H9 (cell line): Measurements from ENCODE around the gene RSPH4A. TPM values are rescaled to one million over a fixed set of nuclear protein-coding genes. Genes with fewer than 3 reads are reported as not detected.

Experiments used
- DNase-seq: peaks from one replicate; pipeline ENCODE4 v3.0.0-alpha.2; 2017
- H2AFZ ChIP-seq: one replicate; pipeline ENCODE4 v1.6.1; 2013; ENCODE audit warnings: mild to moderate bottlenecking, low read length, control low read depth, moderate library complexity
- H2AK5ac ChIP-seq: 2 replicates; pipeline ENCODE4 v1.6.1; 2013; ENCODE audit warnings: low read length, control low read depth, mixed read lengths; ENCODE audit not compliant: insufficient read length
- H2BK120ac ChIP-seq: one replicate; pipeline ENCODE4 v1.6.1; 2013; ENCODE audit warnings: low read depth, mild to moderate bottlenecking, low read length, control low read depth, inconsistent platforms; ENCODE audit not compliant: poor library complexity, severe bottlenecking
- H2BK12ac ChIP-seq: 2 replicates; pipeline ENCODE4 v1.6.1; 2013; ENCODE audit warnings: low read length, control low read depth, mixed read lengths, low read depth; ENCODE audit not compliant: insufficient read length
- H2BK15ac ChIP-seq: 2 replicates; pipeline ENCODE4 v1.6.1; 2013; ENCODE audit warnings: low read depth, low read length, control low read depth
- H2BK20ac ChIP-seq: one replicate; pipeline ENCODE4 v1.6.1; 2013; ENCODE audit warnings: low read depth, mild to moderate bottlenecking, low read length, control low read depth, inconsistent platforms; ENCODE audit not compliant: poor library complexity, severe bottlenecking
- H2BK5ac ChIP-seq: 2 replicates; pipeline ENCODE4 v1.6.1; 2013; ENCODE audit warnings: low read length, control low read depth, mixed read lengths; ENCODE audit not compliant: insufficient read length
- H3K14ac ChIP-seq: 2 replicates; pipeline ENCODE4 v1.6.1; 2013; ENCODE audit warnings: low read length, control low read depth; ENCODE audit not compliant: insufficient read depth
- H3K18ac ChIP-seq: 2 replicates; pipeline ENCODE4 v1.6.1; 2013; ENCODE audit warnings: low read depth, mild to moderate bottlenecking, mixed read lengths, low read length, control low read depth; ENCODE audit not compliant: insufficient read length
- H3K23ac ChIP-seq: 2 replicates; pipeline ENCODE4 v1.6.1; 2013; ENCODE audit warnings: low read length, control low read depth, mixed read lengths, low read depth; ENCODE audit not compliant: insufficient read length
- H3K23me2 ChIP-seq: 2 replicates; pipeline ENCODE4 v1.6.1; 2013; ENCODE audit warnings: low read depth, mild to moderate bottlenecking, mixed read lengths, low read length, control low read depth; ENCODE audit not compliant: insufficient read length, poor library complexity, severe bottlenecking
- H3K27ac ChIP-seq: 2 replicates; pipeline ENCODE4 v1.5.1; 2013; ENCODE audit warnings: low read length, control low read depth, mixed read lengths, low read depth; ENCODE audit not compliant: insufficient read length
- H3K27me3 ChIP-seq: 2 replicates; pipeline ENCODE4 v1.6.1; 2013; ENCODE audit warnings: low read length, control low read depth, inconsistent platforms; ENCODE audit not compliant: insufficient read depth
- H3K4ac ChIP-seq: 2 replicates; pipeline ENCODE4 v1.6.1; 2013; ENCODE audit warnings: low read depth, mild to moderate bottlenecking, control low read depth, inconsistent platforms, low read length, moderate library complexity
- H3K4me1 ChIP-seq: 2 replicates; pipeline ENCODE4 v1.6.1; 2013; ENCODE audit warnings: low read length, control low read depth, inconsistent platforms; ENCODE audit not compliant: insufficient read depth
- H3K4me2 ChIP-seq: 2 replicates; pipeline ENCODE4 v1.6.1; 2013; ENCODE audit warnings: low read length, control low read depth, mixed read lengths; ENCODE audit not compliant: insufficient read length, insufficient read depth
- H3K56ac ChIP-seq: 2 replicates; pipeline ENCODE4 v1.6.1; 2013; ENCODE audit warnings: low read depth, mild to moderate bottlenecking, mixed read lengths, low read length, control low read depth; ENCODE audit not compliant: insufficient read length
- H3K79me1 ChIP-seq: 2 replicates; pipeline ENCODE4 v1.6.1; 2013; ENCODE audit warnings: low read depth, mild to moderate bottlenecking, moderate library complexity, low read length, control low read depth, inconsistent platforms; ENCODE audit not compliant: insufficient read depth, poor library complexity, severe bottlenecking
- H3K79me2 ChIP-seq: 2 replicates; pipeline ENCODE4 v1.6.1; 2013; ENCODE audit warnings: low read length, control low read depth, inconsistent platforms; ENCODE audit not compliant: insufficient read depth
- H3K9ac ChIP-seq: 2 replicates; pipeline ENCODE4 v1.6.1; 2013; ENCODE audit warnings: low read length, control low read depth, mixed read lengths; ENCODE audit not compliant: insufficient read length; ENCODE audit errors: extremely low read depth
- H3K9me3 ChIP-seq: one replicate; pipeline ENCODE4 v1.6.1; 2013; ENCODE audit warnings: low read depth, low read length, inconsistent platforms; ENCODE audit not compliant: control insufficient read depth
- H3T11ph ChIP-seq: one replicate; pipeline ENCODE4 v1.6.1; 2013; ENCODE audit warnings: mild to moderate bottlenecking, low read length, control low read depth, inconsistent platforms
- H4K20me1 ChIP-seq: one replicate; pipeline ENCODE4 v1.6.1; 2013; ENCODE audit not compliant: control insufficient read depth, insufficient read length, insufficient read depth
- H4K5ac ChIP-seq: 2 replicates; pipeline ENCODE4 v1.6.1; 2013; ENCODE audit warnings: low read depth, mild to moderate bottlenecking, mixed read lengths, low read length, control low read depth; ENCODE audit not compliant: insufficient read length
- H4K8ac ChIP-seq: replicated peaks from 2 replicates; pipeline ENCODE4 v1.6.1; 2013; ENCODE audit warnings: low read length, control low read depth, mixed read lengths, low read depth; ENCODE audit not compliant: insufficient read length
- H4K91ac ChIP-seq: 2 replicates; pipeline ENCODE4 v1.6.1; 2013; ENCODE audit warnings: low read depth, mild to moderate bottlenecking, moderate library complexity, mixed read lengths, low read length, control low read depth; ENCODE audit not compliant: insufficient read length
- H3K27ac Mint-ChIP-seq, 3 experiments: 2 replicates in 2 of 3; 3 replicates in 1 of 3; pipeline ENCODE4 v1.8.0; 2020 to 2021; ENCODE audit warnings: mixed read lengths in 3 of 3, mild to moderate bottlenecking in 1 of 3, moderate library complexity in 1 of 3
- H3K27me3 Mint-ChIP-seq: 2 replicates; pipeline ENCODE4 v1.8.0; 2021; ENCODE audit warnings: low read depth, mild to moderate bottlenecking, moderate library complexity, mixed read lengths
- H3K36me3 Mint-ChIP-seq, 3 experiments: 2 replicates in 2 of 3; 3 replicates in 1 of 3; pipeline ENCODE4 v1.8.0; 2020 to 2021; ENCODE audit warnings: low read depth in 3 of 3, mixed read lengths in 3 of 3; ENCODE audit not compliant: insufficient read depth in 1 of 3
- H3K4me1 Mint-ChIP-seq, 2 experiments: 2 replicates each; pipeline ENCODE4 v1.8.0; 2020; ENCODE audit warnings: mixed read lengths in 2 of 2
- H3K4me3 Mint-ChIP-seq, 2 experiments: 2 replicates in 1 of 2; 3 replicates in 1 of 2; pipeline ENCODE4 v1.8.0; 2020 to 2021; ENCODE audit warnings: mild to moderate bottlenecking in 2 of 2, mixed read lengths in 2 of 2, moderate library complexity in 1 of 2
- H3K9me3 Mint-ChIP-seq, 2 experiments: 2 replicates in 1 of 2; 3 replicates in 1 of 2; pipeline ENCODE4 v1.8.0; 2020; ENCODE audit warnings: mild to moderate bottlenecking in 2 of 2, mixed read lengths in 2 of 2, moderate library complexity in 1 of 2
- WGBS: extraction: QIAGEN DNeasy Blood & Tissue Kit; methylation state at CpG from one replicate; pipeline ENCODE4 v1.1.7; 2013; ENCODE audit warnings: missing lambda C conversion rate, low lambda C conversion rate, mixed read lengths; ENCODE audit not compliant: insufficient read length; ENCODE audit errors: extremely low coverage; 5-methylcytosine and 5-hydroxymethylcytosine counted together
- total RNA-seq: library from RNA; stranded (reverse); gene quantifications from 2 replicates; pipeline ENCODE4 v1.2.1, GENCODE V29; 2021
- TF ChIP-seq, protein P1 (sequence below): fragments of 200-600 bp; sonication (generic); conservative IDR thresholded peaks from 3 replicates; pipeline ENCODE4 v1.8.0; 2021; ENCODE audit warnings: antibody characterized with exemption, mild to moderate bottlenecking

The RSPH4A gene
- total RNA-seq, 1 experiment from 2014 or later, result 0.31 TPM

GRCh38 chr6:116648156-116648555 lies 31.9 kb downstream of the RSPH4A start:
- H2BK12ac ChIP-seq, result no peak overlapping the region
- H2AFZ ChIP-seq, result no peak overlapping the region
- H3K27ac ChIP-seq, result no peak overlapping the region
- no peak overlapping the region for H4K91ac ChIP-seq
- H3K56ac ChIP-seq, result no peak overlapping the region
- peaks cover 0 to 2% of the 10 kb centered on the region in 2 experiments; a peak in 3 of 5 replicates for H3K9me3 Mint-ChIP-seq
- no peaks in the 10 kb centered on the region for H3K23me2 ChIP-seq
- no peak overlapping the region for H3K4ac ChIP-seq
- no peak overlapping the region for H3K14ac ChIP-seq
- no peak overlapping the region for H3K18ac ChIP-seq
- no peaks in the 10 kb centered on the region for H3K4me1 ChIP-seq
- H3K27me3 ChIP-seq, result no peaks in the 10 kb centered on the region
- H3K27me3 Mint-ChIP-seq, result no peaks in the 10 kb centered on the region
- H4K5ac ChIP-seq, result no peak overlapping the region
- no peak overlapping the region for H3K27ac Mint-ChIP-seq
- H3K36me3 Mint-ChIP-seq, result peaks cover 6 to 33% (median 27%) of the 10 kb centered on the region in 3 experiments
- H3T11ph ChIP-seq, result no peak overlapping the region
- no peak for DNase-seq
- no peak overlapping the region for H3K9ac ChIP-seq
- no peak overlapping the region for H2BK120ac ChIP-seq
- no peaks in the 10 kb centered on the region for H4K20me1 ChIP-seq
- H3K23ac ChIP-seq, result no peak overlapping the region
- no peaks in the 10 kb centered on the region for H3K79me2 ChIP-seq
- TF ChIP-seq, protein P1, sequence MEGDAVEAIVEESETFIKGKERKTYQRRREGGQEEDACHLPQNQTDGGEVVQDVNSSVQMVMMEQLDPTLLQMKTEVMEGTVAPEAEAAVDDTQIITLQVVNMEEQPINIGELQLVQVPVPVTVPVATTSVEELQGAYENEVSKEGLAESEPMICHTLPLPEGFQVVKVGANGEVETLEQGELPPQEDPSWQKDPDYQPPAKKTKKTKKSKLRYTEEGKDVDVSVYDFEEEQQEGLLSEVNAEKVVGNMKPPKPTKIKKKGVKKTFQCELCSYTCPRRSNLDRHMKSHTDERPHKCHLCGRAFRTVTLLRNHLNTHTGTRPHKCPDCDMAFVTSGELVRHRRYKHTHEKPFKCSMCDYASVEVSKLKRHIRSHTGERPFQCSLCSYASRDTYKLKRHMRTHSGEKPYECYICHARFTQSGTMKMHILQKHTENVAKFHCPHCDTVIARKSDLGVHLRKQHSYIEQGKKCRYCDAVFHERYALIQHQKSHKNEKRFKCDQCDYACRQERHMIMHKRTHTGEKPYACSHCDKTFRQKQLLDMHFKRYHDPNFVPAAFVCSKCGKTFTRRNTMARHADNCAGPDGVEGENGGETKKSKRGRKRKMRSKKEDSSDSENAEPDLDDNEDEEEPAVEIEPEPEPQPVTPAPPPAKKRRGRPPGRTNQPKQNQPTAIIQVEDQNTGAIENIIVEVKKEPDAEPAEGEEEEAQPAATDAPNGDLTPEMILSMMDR, result no peak
- H2BK15ac ChIP-seq, result no peak overlapping the region
- H4K8ac ChIP-seq, result no peak overlapping the region
- H2BK5ac ChIP-seq, result no peak overlapping the region
- WGBS, result no CpG with 5 or more reads among the region's 5 CpGs
- no peak overlapping the region for H3K4me2 ChIP-seq
- H3K79me1 ChIP-seq, result no peaks in the 10 kb centered on the region
- H2AK5ac ChIP-seq, result no peak overlapping the region
- H2BK20ac ChIP-seq, result no peak overlapping the region
- no peak overlapping the region for H3K4me3 Mint-ChIP-seq
- no peaks in the 10 kb centered on the region for H3K4me1 Mint-ChIP-seq
- no peaks in the 10 kb centered on the region for H3K9me3 ChIP-seq
